HG03280 (cell line): ENCODE results near the gene MC5R.
"Not testable (repeated sequence)": the region's sequence is repeated elsewhere in the genome, so short reads cannot be mapped to it uniquely, and the experiment has no call there.

ENCODE experiments used
- ATAC-seq: cut with Tn5 transposase; IDR thresholded peaks from one replicate; pipeline ENCODE4 v1.9.1; 2021; ENCODE audit warnings: mild to moderate bottlenecking, moderate library complexity; ENCODE audit not compliant: unreplicated experiment

Gene MC5R

GRCh38 chr18:13836559-13836958 lies 12.6 kb downstream of the MC5R start:
- no peak for ATAC-seq

- ATAC-seq: no peak
Measured at GRCh38 chr18:13849791-13850190, 25.8 kb downstream of the MC5R start.

- not testable (repeated sequence) for ATAC-seq
Measured at GRCh38 chr18:13862898-13863297, 38.9 kb downstream of the MC5R start.

- no peak for ATAC-seq
Measured at GRCh38 chr18:13868501-13869271, 44.7 kb downstream of the MC5R start.

- no peak for ATAC-seq
Measured at GRCh38 chr18:13871701-13872100, 47.8 kb downstream of the MC5R start.

GRCh38 chr18:13872373-13872772 lies 48.4 kb downstream of the MC5R start:
- ATAC-seq: no peak

GRCh38 chr18:13872932-13873331 lies 49.0 kb downstream of the MC5R start:
- no peak for ATAC-seq

GRCh38 chr18:13874558-13874957 lies 50.6 kb downstream of the MC5R start:
- no peak for ATAC-seq
